ENCODE measurements around the gene CLEC7A.

GRCh38 chr12:10088031-10088430, 42.0 kb downstream of the CLEC7A start:
- TF ChIP-seq CTCF (IDR thresholded peaks at IDR 0.05) (no peak), POLR2AphosphoS5 (IDR thresholded peaks at IDR 0.05; ENCODE audit: low read depth, low read length) (no peak), REST (IDR thresholded peaks at IDR 0.05; ENCODE audit: insufficient read depth in 1 of 2, low read depth in 2 of 2, low read length in 1 of 2) (no peak), SIN3A (IDR thresholded peaks at IDR 0.05; ENCODE audit: borderline replicate concordance, insufficient read depth, low read depth, low read length) (no peak), TCF7L2 (IDR thresholded peaks at IDR 0.05; ENCODE audit: low read depth, low read length) (no peak)

All from Panc1 (cell line).